ENCODE data around the gene GLUD1.
A peak's percentile ranks its signal among the peaks of the same experiment; 100 is the strongest.

DNA sequence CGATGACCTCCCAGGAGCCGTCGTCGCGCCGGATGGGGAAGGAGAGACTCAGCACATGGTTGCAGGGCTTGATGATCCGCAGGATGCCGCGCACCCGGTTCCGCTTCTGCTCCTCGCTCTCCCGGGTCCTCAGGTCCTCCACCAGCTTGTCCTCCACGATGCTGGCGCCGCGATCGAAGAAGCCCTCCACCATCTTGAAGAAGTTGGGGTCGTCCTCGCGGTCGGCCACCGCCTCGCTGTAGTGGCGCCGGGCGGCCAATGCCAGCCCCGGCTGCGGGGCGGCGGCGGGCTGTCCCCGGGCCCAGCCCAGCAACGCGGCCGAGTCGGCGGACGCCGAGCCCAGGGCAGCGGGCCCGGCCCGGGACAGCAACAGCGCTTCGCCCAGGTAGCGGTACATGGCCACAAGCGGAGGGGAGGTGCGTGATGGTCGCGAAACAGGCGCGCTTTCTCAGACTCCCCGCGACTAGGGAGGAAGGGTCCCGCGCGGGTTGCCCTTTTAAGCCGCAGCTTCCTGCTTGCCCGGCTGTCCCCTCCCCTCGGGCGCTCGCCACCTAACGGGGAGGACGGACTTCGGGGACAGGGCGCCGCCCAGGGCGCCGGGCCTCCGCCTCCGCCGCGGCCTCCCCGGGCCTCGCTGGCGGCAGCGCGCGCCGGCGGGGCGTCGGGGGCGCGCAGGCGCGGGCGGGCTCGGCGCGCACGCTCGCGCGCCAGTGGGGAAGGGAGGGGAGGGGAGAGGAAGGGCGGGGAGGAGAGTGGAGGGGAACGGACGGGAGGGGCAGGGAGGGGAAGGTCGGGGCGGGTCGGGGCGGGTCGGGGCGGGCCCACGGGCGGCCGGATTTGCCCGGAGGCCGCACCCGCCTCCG is at the start of gene GLUD1, which contains the start of gene SHLD2:
- TF ChIP-seq, protein P1, sequence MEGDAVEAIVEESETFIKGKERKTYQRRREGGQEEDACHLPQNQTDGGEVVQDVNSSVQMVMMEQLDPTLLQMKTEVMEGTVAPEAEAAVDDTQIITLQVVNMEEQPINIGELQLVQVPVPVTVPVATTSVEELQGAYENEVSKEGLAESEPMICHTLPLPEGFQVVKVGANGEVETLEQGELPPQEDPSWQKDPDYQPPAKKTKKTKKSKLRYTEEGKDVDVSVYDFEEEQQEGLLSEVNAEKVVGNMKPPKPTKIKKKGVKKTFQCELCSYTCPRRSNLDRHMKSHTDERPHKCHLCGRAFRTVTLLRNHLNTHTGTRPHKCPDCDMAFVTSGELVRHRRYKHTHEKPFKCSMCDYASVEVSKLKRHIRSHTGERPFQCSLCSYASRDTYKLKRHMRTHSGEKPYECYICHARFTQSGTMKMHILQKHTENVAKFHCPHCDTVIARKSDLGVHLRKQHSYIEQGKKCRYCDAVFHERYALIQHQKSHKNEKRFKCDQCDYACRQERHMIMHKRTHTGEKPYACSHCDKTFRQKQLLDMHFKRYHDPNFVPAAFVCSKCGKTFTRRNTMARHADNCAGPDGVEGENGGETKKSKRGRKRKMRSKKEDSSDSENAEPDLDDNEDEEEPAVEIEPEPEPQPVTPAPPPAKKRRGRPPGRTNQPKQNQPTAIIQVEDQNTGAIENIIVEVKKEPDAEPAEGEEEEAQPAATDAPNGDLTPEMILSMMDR (IDR thresholded peaks at IDR 0.05): peak in 1 of 4 experiments; percentile 10
- peak; percentile 61 to 82 for TF ChIP-seq POLR2A (IDR thresholded peaks at IDR 0.05)
